ENCODE measurements around the gene UBE2E3. TPM values are rescaled to one million over a fixed set of nuclear protein-coding genes. Genes with fewer than 3 reads are reported as not detected.
"Not testable (repeated sequence)": the region's sequence is repeated elsewhere in the genome, so short reads cannot be mapped to it uniquely, and the experiment has no call there.

The UBE2E3 gene
- total RNA-seq = 49.2 TPM
- long read RNA-seq, transcript UBE2E3-202 (6 exons, 1,570 nt) = major isoform, 111 of 127 reads
- long read RNA-seq, partial matches to known transcripts = 3 of 127 reads
- long read RNA-seq, other reads (novel, unspliced or antisense) = 9 of 127 reads

- intact Hi-C loops (cut with DNase I) = no loop called here
- peak; percentile 95 for ATAC-seq (ENCODE audit: poor library complexity)
These were observed at the start of gene UBE2E3 for GRCh38 chr2:180980106-180980942. TSS of gene UBE2E3 (plus strand) at chr2:180980605. CDS start at chr2:180982043, 1,438 bp downstream.

GRCh38 chr2:180931841-180932240, 48.6 kb upstream of the UBE2E3 start:
- intact Hi-C loops (cut with DNase I) = no loop called here
- ATAC-seq (ENCODE audit: poor library complexity) (no peak), DNase-seq (no peak)

More at GRCh38 chr2:180980106-180980942, at the start of gene UBE2E3:
- DNase-seq = peak; percentile 88

- DNase-seq (no peak), ATAC-seq (ENCODE audit: poor library complexity) (no peak)
- intact Hi-C loops (cut with DNase I) = no loop called here
These were observed 47.1 kb upstream of the UBE2E3 start for GRCh38 chr2:180933332-180933731.

- intact Hi-C loops (cut with DNase I) = no loop called here
- ATAC-seq (ENCODE audit: poor library complexity) = no peak
These were observed 45.5 kb upstream of the UBE2E3 start for GRCh38 chr2:180934911-180935310.

GRCh38 chr2:180937480-180937879, 42.9 kb upstream of the UBE2E3 start:
- ATAC-seq (ENCODE audit: poor library complexity); DNase-seq; intact Hi-C loops (cut with DNase I): not testable (repeated sequence)

More at GRCh38 chr2:180934911-180935310, 45.5 kb upstream of the UBE2E3 start:
- DNase-seq = no peak

- DNase-seq (no peak), ATAC-seq (ENCODE audit: poor library complexity) (no peak)
- intact Hi-C loops (cut with DNase I) = no loop called here
These were observed 42.0 kb upstream of the UBE2E3 start for GRCh38 chr2:180938451-180938850.

- DNase-seq (no peak), ATAC-seq (ENCODE audit: poor library complexity) (no peak)
- intact Hi-C loops (cut with DNase I) = no loop called here
These were observed 37.1 kb upstream of the UBE2E3 start for GRCh38 chr2:180943275-180943674.

- ATAC-seq (ENCODE audit: poor library complexity) (no peak), DNase-seq (no peak)
- intact Hi-C loops (cut with DNase I) = no loop called here
These were observed 36.0 kb upstream of the UBE2E3 start for GRCh38 chr2:180944372-180944771.

GRCh38 chr2:180947208-180947689, 33.2 kb upstream of the UBE2E3 start:
- DNase-seq (no peak), ATAC-seq (ENCODE audit: poor library complexity) (no peak)
- intact Hi-C loops (cut with DNase I) = no loop called here

- ATAC-seq (ENCODE audit: poor library complexity) (no peak), DNase-seq (no peak)
- intact Hi-C loops (cut with DNase I) = no loop called here
These were observed 30.5 kb upstream of the UBE2E3 start for GRCh38 chr2:180949896-180950295.

GRCh38 chr2:180952082-180952481, 28.3 kb upstream of the UBE2E3 start:
- intact Hi-C loops (cut with DNase I) = no loop called here
- DNase-seq = no peak

GRCh38 chr2:180952731-180953336, 27.6 kb upstream of the UBE2E3 start:
- ATAC-seq (ENCODE audit: poor library complexity) (no peak), DNase-seq (no peak)
- intact Hi-C loops (cut with DNase I) = no loop called here

More at GRCh38 chr2:180952082-180952481, 28.3 kb upstream of the UBE2E3 start:
- no peak for ATAC-seq (ENCODE audit: poor library complexity)

- DNase-seq (no peak), ATAC-seq (ENCODE audit: poor library complexity) (no peak)
- intact Hi-C loops (cut with DNase I) = no loop called here
These were observed 26.9 kb upstream of the UBE2E3 start for GRCh38 chr2:180953550-180953949.

- ATAC-seq (ENCODE audit: poor library complexity) = no peak
- intact Hi-C loops (cut with DNase I) = no loop called here
- DNase-seq = no peak
These were observed 25.3 kb upstream of the UBE2E3 start for GRCh38 chr2:180955101-180955500.

GRCh38 chr2:180959787-180960186, 20.6 kb upstream of the UBE2E3 start:
- no peak for ATAC-seq (ENCODE audit: poor library complexity)
- intact Hi-C loops (cut with DNase I) = no loop called here
- DNase-seq = no peak

GRCh38 chr2:180960982-180961381, 19.4 kb upstream of the UBE2E3 start:
- intact Hi-C loops (cut with DNase I) = no loop called here
- no peak for DNase-seq

GRCh38 chr2:180962727-180963314, 17.6 kb upstream of the UBE2E3 start:
- no peak for DNase-seq
- ATAC-seq (ENCODE audit: poor library complexity) = no peak
- intact Hi-C loops (cut with DNase I) = no loop called here

More at GRCh38 chr2:180960982-180961381, 19.4 kb upstream of the UBE2E3 start:
- no peak for ATAC-seq (ENCODE audit: poor library complexity)

- DNase-seq (no peak), ATAC-seq (ENCODE audit: poor library complexity) (no peak)
- intact Hi-C loops (cut with DNase I) = no loop called here
These were observed 14.0 kb upstream of the UBE2E3 start for GRCh38 chr2:180966378-180966777.

- intact Hi-C loops (cut with DNase I) = no loop called here
These were observed 11.3 kb upstream of the UBE2E3 start for GRCh38 chr2:180969124-180969523.

More at GRCh38 chr2:180969124-180969523, 11.3 kb upstream of the UBE2E3 start:
- no peak for ATAC-seq (ENCODE audit: poor library complexity)
- no peak for DNase-seq
